ENCODE results near the gene FBXW11.
"Not testable (repeated sequence)": the region's sequence is repeated elsewhere in the genome, so short reads cannot be mapped to it uniquely, and the experiment has no call there.

Gene FBXW11

GRCh38 chr5:171891595-171891994, 114.8 kb downstream of the FBXW11 start:
- H3K4me1 ChIP-seq (ENCODE audit: control insufficient read depth in 1 of 2, insufficient read depth in 2 of 2, low read length in 2 of 2), result no peaks in the 10 kb centered on the region
- no peaks in the 10 kb centered on the region for H3K9me3 ChIP-seq (ENCODE audit: control insufficient read depth in 1 of 2, low read length in 2 of 2)
- peaks cover 13 to 38% of the 10 kb centered on the region in 2 donors for H3K36me3 ChIP-seq (ENCODE audit: control insufficient read depth in 1 of 2, insufficient read depth in 2 of 2, low read length in 2 of 2)

GRCh38 chr5:171891150-171891549, 115.3 kb downstream of the FBXW11 start:
- H3K36me3 ChIP-seq (ENCODE audit: control insufficient read depth in 1 of 2, insufficient read depth in 2 of 2, low read length in 2 of 2), result peaks cover 13 to 35% of the 10 kb centered on the region in 2 donors
- H3K27me3 ChIP-seq (ENCODE audit: control insufficient read depth in 1 of 2, insufficient read depth in 2 of 2, low read length in 2 of 2), result no peaks in the 10 kb centered on the region
- H3K27ac ChIP-seq (ENCODE audit: low read depth, low read length), result no peak overlapping the region
- H3K4me3 ChIP-seq (ENCODE audit: low read depth in 1 of 2, low read length in 2 of 2), result no peak overlapping the region
- no peak overlapping the region for H3K9ac ChIP-seq (ENCODE audit: low read depth in 1 of 2, low read length in 2 of 2)
- H3K4me1 ChIP-seq (ENCODE audit: control insufficient read depth in 1 of 2, insufficient read depth in 2 of 2, low read length in 2 of 2), result no peaks in the 10 kb centered on the region
- H3K9me3 ChIP-seq (ENCODE audit: control insufficient read depth in 1 of 2, low read length in 2 of 2), result no peaks in the 10 kb centered on the region

More at GRCh38 chr5:171891595-171891994, 114.8 kb downstream of the FBXW11 start:
- no peak overlapping the region for H3K27ac ChIP-seq (ENCODE audit: low read depth, low read length)
- no peak overlapping the region for H3K4me3 ChIP-seq (ENCODE audit: low read depth in 1 of 2, low read length in 2 of 2)
- no peaks in the 10 kb centered on the region for H3K27me3 ChIP-seq (ENCODE audit: control insufficient read depth in 1 of 2, insufficient read depth in 2 of 2, low read length in 2 of 2)
- H3K9ac ChIP-seq (ENCODE audit: low read depth in 1 of 2, low read length in 2 of 2), result no peak overlapping the region

DNA sequence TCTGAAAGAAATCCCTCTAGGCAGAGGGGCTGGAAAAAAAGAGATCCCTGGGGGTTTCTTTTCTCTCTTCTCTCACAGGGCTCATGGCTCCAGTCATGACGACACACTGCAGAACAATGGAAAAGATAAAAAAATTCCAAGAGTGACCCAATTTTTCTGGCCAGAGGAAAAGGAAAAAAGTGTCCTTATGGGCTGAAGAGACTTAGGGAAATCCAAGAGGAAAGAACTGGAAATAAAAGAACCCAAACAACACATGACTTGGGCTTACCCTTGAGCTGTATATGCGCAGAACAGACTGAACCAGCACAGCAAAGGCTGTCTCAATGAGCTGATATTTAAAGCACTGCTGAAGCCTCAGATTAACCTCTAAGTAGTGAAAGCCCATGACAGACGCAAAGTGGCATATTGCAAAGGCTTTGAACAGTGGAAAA, 118.4 kb downstream of the FBXW11 start:
- Histone ChIP-seq H3K4me3 (ENCODE audit: low read depth in 1 of 2, low read length in 2 of 2) (no peak overlapping the region), H3K36me3 (ENCODE audit: control insufficient read depth in 1 of 2, insufficient read depth in 2 of 2, low read length in 2 of 2) (peaks cover 24 to 31% of the 10 kb centered on the region in 2 donors), H3K9ac (ENCODE audit: low read depth in 1 of 2, low read length in 2 of 2) (no peak overlapping the region), H3K9me3 (ENCODE audit: control insufficient read depth in 1 of 2, low read length in 2 of 2) (no peaks in the 10 kb centered on the region), H3K27ac (ENCODE audit: low read depth, low read length) (no peak overlapping the region), H3K27me3 (ENCODE audit: control insufficient read depth in 1 of 2, insufficient read depth in 2 of 2, low read length in 2 of 2) (no peaks in the 10 kb centered on the region), H3K4me1 (ENCODE audit: control insufficient read depth in 1 of 2, insufficient read depth in 2 of 2, low read length in 2 of 2) (no peaks in the 10 kb centered on the region)

- not testable (repeated sequence) for H3K4me3 ChIP-seq (ENCODE audit: low read depth in 1 of 2, low read length in 2 of 2); H3K27me3 ChIP-seq (ENCODE audit: control insufficient read depth in 1 of 2, insufficient read depth in 2 of 2, low read length in 2 of 2); H3K4me1 ChIP-seq (ENCODE audit: control insufficient read depth in 1 of 2, insufficient read depth in 2 of 2, low read length in 2 of 2); H3K9me3 ChIP-seq (ENCODE audit: control insufficient read depth in 1 of 2, low read length in 2 of 2); H3K27ac ChIP-seq (ENCODE audit: low read depth, low read length); H3K9ac ChIP-seq (ENCODE audit: low read depth in 1 of 2, low read length in 2 of 2)
- peaks cover 16 to 22% of the 10 kb centered on the region in 2 donors for H3K36me3 ChIP-seq (ENCODE audit: control insufficient read depth in 1 of 2, insufficient read depth in 2 of 2, low read length in 2 of 2)
These were observed 120.4 kb downstream of the FBXW11 start for GRCh38 chr5:171886037-171886436.

DNA sequence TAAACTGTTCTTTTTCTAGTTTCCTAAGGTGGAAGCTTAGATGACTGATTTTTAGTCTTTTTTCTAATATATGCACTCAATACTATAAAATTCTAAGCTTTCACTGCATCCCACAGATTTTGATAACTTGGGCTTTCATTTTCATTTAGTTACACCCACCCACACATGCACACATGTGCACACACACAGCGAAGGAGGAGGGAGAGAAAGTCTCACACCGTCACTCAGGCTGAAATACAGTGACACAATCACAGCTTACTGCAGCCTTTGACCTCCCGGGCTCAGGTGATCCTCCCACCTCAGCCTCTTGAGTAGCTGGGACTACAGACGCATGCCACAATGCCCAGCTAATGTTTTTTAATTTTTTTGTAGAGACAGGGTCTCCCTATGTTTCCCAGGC, 124.3 kb downstream of the FBXW11 start:
- Histone ChIP-seq H3K9ac (ENCODE audit: low read depth in 1 of 2, low read length in 2 of 2) (no peak overlapping the region), H3K4me1 (ENCODE audit: control insufficient read depth in 1 of 2, insufficient read depth in 2 of 2, low read length in 2 of 2) (no peaks in the 10 kb centered on the region), H3K27ac (ENCODE audit: low read depth, low read length) (no peak overlapping the region), H3K4me3 (ENCODE audit: low read depth in 1 of 2, low read length in 2 of 2) (no peak overlapping the region), H3K9me3 (ENCODE audit: control insufficient read depth in 1 of 2, low read length in 2 of 2) (no peaks in the 10 kb centered on the region), H3K27me3 (ENCODE audit: control insufficient read depth in 1 of 2, insufficient read depth in 2 of 2, low read length in 2 of 2) (no peaks in the 10 kb centered on the region), H3K36me3 (ENCODE audit: control insufficient read depth in 1 of 2, insufficient read depth in 2 of 2, low read length in 2 of 2) (peaks cover 18 to 20% of the 10 kb centered on the region in 2 donors)

DNA sequence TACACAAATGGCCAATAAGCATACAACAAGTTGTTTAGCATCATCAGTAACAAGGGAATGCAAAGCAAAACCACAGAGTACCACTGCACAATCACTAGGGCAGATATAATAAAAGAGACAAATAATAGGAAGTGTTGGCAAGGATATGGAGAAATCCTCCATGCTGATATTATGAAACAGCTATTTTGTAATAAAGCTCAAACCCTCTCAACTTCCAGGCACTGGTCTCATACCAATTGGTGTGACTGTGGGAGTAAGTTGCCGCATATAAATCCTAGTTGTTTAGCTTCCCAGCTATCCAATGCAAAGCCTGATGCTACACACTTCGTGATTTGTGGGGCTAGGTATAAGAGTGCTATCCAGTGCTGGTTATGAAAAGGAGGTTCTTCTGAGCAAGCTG, 132.2 kb downstream of the FBXW11 start:
- no peaks in the 10 kb centered on the region for H3K27me3 ChIP-seq (ENCODE audit: control insufficient read depth in 1 of 2, insufficient read depth in 2 of 2, low read length in 2 of 2)
- no peak overlapping the region for H3K27ac ChIP-seq (ENCODE audit: low read depth, low read length)
- H3K4me1 ChIP-seq (ENCODE audit: control insufficient read depth in 1 of 2, insufficient read depth in 2 of 2, low read length in 2 of 2), result no peaks in the 10 kb centered on the region
- peaks cover 34 to 77% of the 10 kb centered on the region in 2 donors for H3K36me3 ChIP-seq (ENCODE audit: control insufficient read depth in 1 of 2, insufficient read depth in 2 of 2, low read length in 2 of 2)
- no peak overlapping the region for H3K9ac ChIP-seq (ENCODE audit: low read depth in 1 of 2, low read length in 2 of 2)
- no peaks in the 10 kb centered on the region for H3K9me3 ChIP-seq (ENCODE audit: control insufficient read depth in 1 of 2, low read length in 2 of 2)
- H3K4me3 ChIP-seq (ENCODE audit: low read depth in 1 of 2, low read length in 2 of 2), result no peak overlapping the region

DNA sequence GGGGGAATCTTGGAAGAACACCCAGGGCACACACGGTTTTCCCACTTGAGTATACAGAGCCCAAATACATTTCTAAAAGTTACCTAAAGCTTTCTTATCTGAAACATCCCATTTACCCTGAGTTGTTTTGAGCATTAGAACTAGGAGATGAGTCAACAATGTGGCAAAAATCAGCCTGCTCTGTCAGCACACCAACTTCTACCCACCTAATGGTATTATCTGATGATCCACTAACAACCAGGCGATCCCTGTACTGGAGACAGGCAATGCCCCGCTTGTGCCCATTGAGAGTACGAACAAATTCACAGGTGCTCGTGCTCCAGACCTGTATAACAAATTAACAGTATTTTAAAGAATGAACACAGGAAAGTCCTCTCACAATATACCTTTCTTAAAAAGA, 133.8 kb downstream of the FBXW11 start:
- Histone ChIP-seq H3K9me3 (ENCODE audit: control insufficient read depth in 1 of 2, low read length in 2 of 2) (no peaks in the 10 kb centered on the region), H3K36me3 (ENCODE audit: control insufficient read depth in 1 of 2, insufficient read depth in 2 of 2, low read length in 2 of 2) (peaks cover 37 to 84% of the 10 kb centered on the region in 2 donors), H3K4me1 (ENCODE audit: control insufficient read depth in 1 of 2, insufficient read depth in 2 of 2, low read length in 2 of 2) (no peaks in the 10 kb centered on the region), H3K9ac (ENCODE audit: low read depth in 1 of 2, low read length in 2 of 2) (no peak overlapping the region), H3K27me3 (ENCODE audit: control insufficient read depth in 1 of 2, insufficient read depth in 2 of 2, low read length in 2 of 2) (no peaks in the 10 kb centered on the region), H3K27ac (ENCODE audit: low read depth, low read length) (no peak overlapping the region), H3K4me3 (ENCODE audit: low read depth in 1 of 2, low read length in 2 of 2) (no peak overlapping the region)

DNA sequence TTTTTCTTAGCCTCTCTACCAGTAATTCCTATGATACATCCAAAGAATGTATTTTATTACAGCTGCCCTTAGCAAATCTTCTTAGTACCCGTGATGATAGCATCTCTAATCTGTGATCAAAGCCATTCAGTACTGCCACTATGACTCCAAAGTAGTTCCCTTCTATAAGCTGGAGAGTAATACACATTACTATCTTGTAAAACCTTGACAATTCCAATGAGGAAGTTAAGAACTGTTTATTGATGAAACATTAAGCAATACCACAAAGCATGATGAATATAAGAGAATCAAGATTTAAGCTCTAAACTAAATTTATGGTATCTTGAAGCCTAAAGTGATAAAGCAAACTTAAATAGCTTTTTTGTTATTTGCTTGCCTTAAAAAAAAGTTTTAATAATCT, 134.7 kb downstream of the FBXW11 start:
- peaks cover 34 to 81% of the 10 kb centered on the region in 2 donors for H3K36me3 ChIP-seq (ENCODE audit: control insufficient read depth in 1 of 2, insufficient read depth in 2 of 2, low read length in 2 of 2)
- H3K27ac ChIP-seq (ENCODE audit: low read depth, low read length), result no peak overlapping the region
- H3K9ac ChIP-seq (ENCODE audit: low read depth in 1 of 2, low read length in 2 of 2), result no peak overlapping the region

GRCh38 chr5:171869956-171870355, 136.5 kb downstream of the FBXW11 start:
- Histone ChIP-seq H3K27me3 (ENCODE audit: control insufficient read depth in 1 of 2, insufficient read depth in 2 of 2, low read length in 2 of 2) (no peaks in the 10 kb centered on the region), H3K36me3 (ENCODE audit: control insufficient read depth in 1 of 2, insufficient read depth in 2 of 2, low read length in 2 of 2) (peaks cover 18 to 71% of the 10 kb centered on the region in 2 donors), H3K4me3 (ENCODE audit: low read depth in 1 of 2, low read length in 2 of 2) (no peak overlapping the region)

More for the DNA sequence above, 134.7 kb downstream of the FBXW11 start:
- H3K4me3 ChIP-seq (ENCODE audit: low read depth in 1 of 2, low read length in 2 of 2), result no peak overlapping the region
- no peaks in the 10 kb centered on the region for H3K9me3 ChIP-seq (ENCODE audit: control insufficient read depth in 1 of 2, low read length in 2 of 2)
- no peaks in the 10 kb centered on the region for H3K27me3 ChIP-seq (ENCODE audit: control insufficient read depth in 1 of 2, insufficient read depth in 2 of 2, low read length in 2 of 2)
- no peaks in the 10 kb centered on the region for H3K4me1 ChIP-seq (ENCODE audit: control insufficient read depth in 1 of 2, insufficient read depth in 2 of 2, low read length in 2 of 2)

GRCh38 chr5:171868236-171868635, 138.2 kb downstream of the FBXW11 start:
- Histone ChIP-seq H3K9me3 (ENCODE audit: control insufficient read depth in 1 of 2, low read length in 2 of 2) (no peaks in the 10 kb centered on the region), H3K4me1 (ENCODE audit: control insufficient read depth in 1 of 2, insufficient read depth in 2 of 2, low read length in 2 of 2) (no peaks in the 10 kb centered on the region), H3K27me3 (ENCODE audit: control insufficient read depth in 1 of 2, insufficient read depth in 2 of 2, low read length in 2 of 2) (no peaks in the 10 kb centered on the region), H3K4me3 (ENCODE audit: low read depth in 1 of 2, low read length in 2 of 2) (no peak overlapping the region), H3K27ac (ENCODE audit: low read depth, low read length) (no peak overlapping the region), H3K9ac (ENCODE audit: low read depth in 1 of 2, low read length in 2 of 2) (no peak overlapping the region), H3K36me3 (ENCODE audit: control insufficient read depth in 1 of 2, insufficient read depth in 2 of 2, low read length in 2 of 2) (peaks cover 12 to 68% of the 10 kb centered on the region in 2 donors)

More at GRCh38 chr5:171869956-171870355, 136.5 kb downstream of the FBXW11 start:
- Histone ChIP-seq H3K27ac (ENCODE audit: low read depth, low read length) (no peak overlapping the region), H3K4me1 (ENCODE audit: control insufficient read depth in 1 of 2, insufficient read depth in 2 of 2, low read length in 2 of 2) (no peaks in the 10 kb centered on the region), H3K9me3 (ENCODE audit: control insufficient read depth in 1 of 2, low read length in 2 of 2) (no peaks in the 10 kb centered on the region), H3K9ac (ENCODE audit: low read depth in 1 of 2, low read length in 2 of 2) (no peak overlapping the region)

- H3K4me3 ChIP-seq (ENCODE audit: low read depth in 1 of 2, low read length in 2 of 2), result no peak overlapping the region
- no peak overlapping the region for H3K27ac ChIP-seq (ENCODE audit: low read depth, low read length)
- H3K9me3 ChIP-seq (ENCODE audit: control insufficient read depth in 1 of 2, low read length in 2 of 2), result no peaks in the 10 kb centered on the region
- no peaks in the 10 kb centered on the region for H3K4me1 ChIP-seq (ENCODE audit: control insufficient read depth in 1 of 2, insufficient read depth in 2 of 2, low read length in 2 of 2)
- no peak overlapping the region for H3K9ac ChIP-seq (ENCODE audit: low read depth in 1 of 2, low read length in 2 of 2)
- H3K27me3 ChIP-seq (ENCODE audit: control insufficient read depth in 1 of 2, insufficient read depth in 2 of 2, low read length in 2 of 2), result no peaks in the 10 kb centered on the region
- H3K36me3 ChIP-seq (ENCODE audit: control insufficient read depth in 1 of 2, insufficient read depth in 2 of 2, low read length in 2 of 2), result peaks cover 12 to 66% of the 10 kb centered on the region in 2 donors
These were observed 138.7 kb downstream of the FBXW11 start for GRCh38 chr5:171867786-171868185.
